Measurements from ENCODE around the gene MRPL22. TPM values are rescaled to one million over a fixed set of nuclear protein-coding genes. Genes with fewer than 3 reads are reported as not detected.
A peak's percentile ranks its signal among the peaks of the same experiment; 100 is the strongest.

Gene MRPL22
- total and polyA plus RNA-seq, 3 experiments from 2014 or later = 87.2 to 90.2 (median 88.5) TPM

- Mint-ChIP-seq H3K27me3 (peaks cover 0 to 3% of the 10 kb centered on the region in 2 donors), H3K4me1 (peaks cover 45 to 66% (median 56%) of the 10 kb centered on the region in 3 donors), H3K4me3 (no peak overlapping the region), H3K27ac (peak overlapping the region in 1 of 8 donors; percentile 13), H3K36me3 (peaks cover 0 to 42% (median 7%) of the 10 kb centered on the region in 3 donors), H3K9me3 (peaks cover 0 to 1% (median 0%) of the 10 kb centered on the region in 5 donors)
- peaks cover 21% of the 10 kb centered on the region for H3K4me1 ChIP-seq (ENCODE audit: insufficient read depth, low read length)
- CTCF ChIA-PET = no interaction called here
- no peaks in the 10 kb centered on the region for H3K27me3 ChIP-seq (ENCODE audit: insufficient read depth, low read length, poor library complexity, severe bottlenecking)
- H3K36me3 ChIP-seq (ENCODE audit: insufficient read depth, low read length) = peaks cover 14% of the 10 kb centered on the region
- H3K4me3 ChIP-seq (ENCODE audit: low read length) = no peak overlapping the region
- POLR2A ChIA-PET = no interaction called here
- no peak overlapping the region for H3K27ac ChIP-seq (ENCODE audit: low read depth, low read length)
- peak in 2 of 5 donors; percentile 9 to 11 for DNase-seq
- no peaks in the 10 kb centered on the region for H3K9me3 ChIP-seq (ENCODE audit: low read length)
Measured at GRCh38 chr5:154945695-154946301, 4.9 kb downstream of the MRPL22 start.

- Histone ChIP-seq H3K27ac (ENCODE audit: low read depth, low read length) (no peak overlapping the region), H3K27me3 (ENCODE audit: insufficient read depth, low read length, poor library complexity, severe bottlenecking) (no peaks in the 10 kb centered on the region), H3K36me3 (ENCODE audit: insufficient read depth, low read length) (peaks cover 15% of the 10 kb centered on the region), H3K9me3 (ENCODE audit: low read length) (no peaks in the 10 kb centered on the region), H3K4me1 (ENCODE audit: insufficient read depth, low read length) (peaks cover 7% of the 10 kb centered on the region), H3K4me3 (ENCODE audit: low read length) (no peak overlapping the region)
- H3K27me3 Mint-ChIP-seq = no peaks in the 10 kb centered on the region
- H3K9me3 Mint-ChIP-seq = no peaks in the 10 kb centered on the region
- no peak overlapping the region for H3K4me3 Mint-ChIP-seq
- peaks cover 0 to 46% (median 7%) of the 10 kb centered on the region in 3 donors for H3K36me3 Mint-ChIP-seq
- POLR2A ChIA-PET = no interaction called here
- H3K4me1 Mint-ChIP-seq = peaks cover 33 to 52% (median 43%) of the 10 kb centered on the region in 3 donors
- CTCF ChIA-PET = no interaction called here
- DNase-seq = no peak
- H3K27ac Mint-ChIP-seq = peak overlapping the region in 1 of 8 donors; percentile 44
Measured at GRCh38 chr5:154947778-154948177, 6.9 kb downstream of the MRPL22 start.

GRCh38 chr5:154948313-154948712, 7.4 kb downstream of the MRPL22 start:
- H3K27me3 Mint-ChIP-seq = no peaks in the 10 kb centered on the region
- Histone ChIP-seq H3K36me3 (ENCODE audit: insufficient read depth, low read length) (peaks cover 15% of the 10 kb centered on the region), H3K27me3 (ENCODE audit: insufficient read depth, low read length, poor library complexity, severe bottlenecking) (no peaks in the 10 kb centered on the region), H3K9me3 (ENCODE audit: low read length) (no peaks in the 10 kb centered on the region), H3K4me3 (ENCODE audit: low read length) (no peak overlapping the region), H3K27ac (ENCODE audit: low read depth, low read length) (no peak overlapping the region), H3K4me1 (ENCODE audit: insufficient read depth, low read length) (peaks cover 3% of the 10 kb centered on the region)
- H3K4me3 Mint-ChIP-seq = no peak overlapping the region
- peaks cover 30 to 46% (median 38%) of the 10 kb centered on the region in 3 donors for H3K4me1 Mint-ChIP-seq
- DNase-seq = no peak
- ChIA-PET CTCF (no interaction called here), POLR2A (no interaction called here)
- peaks cover 0 to 45% (median 7%) of the 10 kb centered on the region in 3 donors for H3K36me3 Mint-ChIP-seq
- no peak overlapping the region for H3K27ac Mint-ChIP-seq
- H3K9me3 Mint-ChIP-seq = no peaks in the 10 kb centered on the region

GRCh38 chr5:154949781-154950180, 8.9 kb downstream of the MRPL22 start:
- H3K9me3 Mint-ChIP-seq = no peaks in the 10 kb centered on the region
- POLR2A ChIA-PET = no interaction called here
- H3K4me1 ChIP-seq (ENCODE audit: insufficient read depth, low read length) = peaks cover 3% of the 10 kb centered on the region
- CTCF ChIA-PET = no interaction called here
- DNase-seq = no peak
- H3K27me3 ChIP-seq (ENCODE audit: insufficient read depth, low read length, poor library complexity, severe bottlenecking) = no peaks in the 10 kb centered on the region
- H3K27me3 Mint-ChIP-seq = no peaks in the 10 kb centered on the region
- H3K4me3 ChIP-seq (ENCODE audit: low read length) = no peak overlapping the region
- H3K27ac ChIP-seq (ENCODE audit: low read depth, low read length) = no peak overlapping the region
- H3K36me3 Mint-ChIP-seq = peaks cover 0 to 48% (median 8%) of the 10 kb centered on the region in 3 donors
- no peaks in the 10 kb centered on the region for H3K9me3 ChIP-seq (ENCODE audit: low read length)
- peaks cover 15% of the 10 kb centered on the region for H3K36me3 ChIP-seq (ENCODE audit: insufficient read depth, low read length)
- H3K27ac Mint-ChIP-seq = peak overlapping the region in 3 of 8 donors; percentile 12 to 42 (median 15)
- H3K4me1 Mint-ChIP-seq = peaks cover 31 to 46% (median 38%) of the 10 kb centered on the region in 3 donors
- H3K4me3 Mint-ChIP-seq = no peak overlapping the region

- Mint-ChIP-seq H3K4me1 (peaks cover 0 to 7% (median 4%) of the 10 kb centered on the region in 3 donors), H3K4me3 (no peak overlapping the region), H3K27me3 (no peaks in the 10 kb centered on the region), H3K9me3 (no peaks in the 10 kb centered on the region), H3K36me3 (peaks cover 6 to 64% (median 12%) of the 10 kb centered on the region in 3 donors), H3K27ac (no peak overlapping the region)
- no peak for DNase-seq
- Histone ChIP-seq H3K36me3 (ENCODE audit: insufficient read depth, low read length) (peaks cover 25% of the 10 kb centered on the region), H3K27me3 (ENCODE audit: insufficient read depth, low read length, poor library complexity, severe bottlenecking) (no peaks in the 10 kb centered on the region), H3K27ac (ENCODE audit: low read depth, low read length) (no peak overlapping the region), H3K4me1 (ENCODE audit: insufficient read depth, low read length) (no peaks in the 10 kb centered on the region), H3K9me3 (ENCODE audit: low read length) (no peaks in the 10 kb centered on the region), H3K4me3 (ENCODE audit: low read length) (no peak overlapping the region)
- ChIA-PET CTCF (no interaction called here), POLR2A (no interaction called here)
Measured at GRCh38 chr5:154956712-154957111, 15.8 kb downstream of the MRPL22 start.

- H3K4me3 ChIP-seq (ENCODE audit: low read length) = no peak overlapping the region
- no peaks in the 10 kb centered on the region for H3K9me3 Mint-ChIP-seq
- no peaks in the 10 kb centered on the region for H3K4me1 ChIP-seq (ENCODE audit: insufficient read depth, low read length)
- no peaks in the 10 kb centered on the region for H3K27me3 Mint-ChIP-seq
- CTCF ChIA-PET = no interaction called here
- peaks cover 0 to 7% (median 3%) of the 10 kb centered on the region in 3 donors for H3K4me1 Mint-ChIP-seq
- H3K27ac Mint-ChIP-seq = no peak overlapping the region
- H3K9me3 ChIP-seq (ENCODE audit: low read length) = no peaks in the 10 kb centered on the region
- POLR2A ChIA-PET = no interaction called here
- peaks cover 29% of the 10 kb centered on the region for H3K36me3 ChIP-seq (ENCODE audit: insufficient read depth, low read length)
- H3K27me3 ChIP-seq (ENCODE audit: insufficient read depth, low read length, poor library complexity, severe bottlenecking) = no peaks in the 10 kb centered on the region
- H3K36me3 Mint-ChIP-seq = peaks cover under 1 to 77% (median 20%) of the 10 kb centered on the region in 3 donors
- H3K27ac ChIP-seq (ENCODE audit: low read depth, low read length) = no peak overlapping the region
- DNase-seq = no peak
- H3K4me3 Mint-ChIP-seq = no peak overlapping the region
Measured at GRCh38 chr5:154962494-154962893, 21.6 kb downstream of the MRPL22 start.

- Histone ChIP-seq H3K4me3 (ENCODE audit: low read length) (no peak overlapping the region), H3K36me3 (ENCODE audit: insufficient read depth, low read length) (peaks cover 8% of the 10 kb centered on the region), H3K4me1 (ENCODE audit: insufficient read depth, low read length) (no peaks in the 10 kb centered on the region), H3K27me3 (ENCODE audit: insufficient read depth, low read length, poor library complexity, severe bottlenecking) (no peaks in the 10 kb centered on the region), H3K9me3 (ENCODE audit: low read length) (no peaks in the 10 kb centered on the region), H3K27ac (ENCODE audit: low read depth, low read length) (no peak overlapping the region)
- Mint-ChIP-seq H3K36me3 (peaks cover 0 to 70% (median 17%) of the 10 kb centered on the region in 3 donors), H3K27ac (no peak overlapping the region), H3K27me3 (no peaks in the 10 kb centered on the region), H3K4me3 (no peak overlapping the region), H3K4me1 (peaks cover 0 to 7% (median 3%) of the 10 kb centered on the region in 3 donors), H3K9me3 (no peaks in the 10 kb centered on the region)
- ChIA-PET CTCF (no interaction called here), POLR2A (no interaction called here)
- no peak for DNase-seq
Measured at GRCh38 chr5:154966081-154966841, 25.4 kb downstream of the MRPL22 start.

GRCh38 chr5:154966874-154967273, 26.0 kb downstream of the MRPL22 start:
- no peaks in the 10 kb centered on the region for H3K9me3 ChIP-seq (ENCODE audit: low read length)
- H3K36me3 Mint-ChIP-seq = peaks cover 0 to 65% (median 17%) of the 10 kb centered on the region in 3 donors
- ChIA-PET CTCF (no interaction called here), POLR2A (no interaction called here)
- no peak overlapping the region for H3K4me3 Mint-ChIP-seq
- no peaks in the 10 kb centered on the region for H3K9me3 Mint-ChIP-seq
- H3K4me3 ChIP-seq (ENCODE audit: low read length) = no peak overlapping the region
- H3K4me1 Mint-ChIP-seq = peaks cover 0 to 7% (median 3%) of the 10 kb centered on the region in 3 donors
- H3K27ac ChIP-seq (ENCODE audit: low read depth, low read length) = no peak overlapping the region
- H3K4me1 ChIP-seq (ENCODE audit: insufficient read depth, low read length) = no peaks in the 10 kb centered on the region
- peaks cover 3% of the 10 kb centered on the region for H3K36me3 ChIP-seq (ENCODE audit: insufficient read depth, low read length)
- no peaks in the 10 kb centered on the region for H3K27me3 Mint-ChIP-seq
- H3K27me3 ChIP-seq (ENCODE audit: insufficient read depth, low read length, poor library complexity, severe bottlenecking) = no peaks in the 10 kb centered on the region
- H3K27ac Mint-ChIP-seq = no peak overlapping the region
- DNase-seq = no peak
